ENCODE data around the gene ZNF385C.

The ZNF385C gene

GRCh38 chr17:42111265-42111636, 13.0 kb upstream of the ZNF385C start:
- no peak overlapping the region for H3K27ac ChIP-seq
- TF ChIP-seq ZFX (IDR thresholded peaks at IDR 0.05): no peak
- no peak for TF ChIP-seq CTCF (conservative IDR thresholded peaks at IDR 0.05)

DNA sequence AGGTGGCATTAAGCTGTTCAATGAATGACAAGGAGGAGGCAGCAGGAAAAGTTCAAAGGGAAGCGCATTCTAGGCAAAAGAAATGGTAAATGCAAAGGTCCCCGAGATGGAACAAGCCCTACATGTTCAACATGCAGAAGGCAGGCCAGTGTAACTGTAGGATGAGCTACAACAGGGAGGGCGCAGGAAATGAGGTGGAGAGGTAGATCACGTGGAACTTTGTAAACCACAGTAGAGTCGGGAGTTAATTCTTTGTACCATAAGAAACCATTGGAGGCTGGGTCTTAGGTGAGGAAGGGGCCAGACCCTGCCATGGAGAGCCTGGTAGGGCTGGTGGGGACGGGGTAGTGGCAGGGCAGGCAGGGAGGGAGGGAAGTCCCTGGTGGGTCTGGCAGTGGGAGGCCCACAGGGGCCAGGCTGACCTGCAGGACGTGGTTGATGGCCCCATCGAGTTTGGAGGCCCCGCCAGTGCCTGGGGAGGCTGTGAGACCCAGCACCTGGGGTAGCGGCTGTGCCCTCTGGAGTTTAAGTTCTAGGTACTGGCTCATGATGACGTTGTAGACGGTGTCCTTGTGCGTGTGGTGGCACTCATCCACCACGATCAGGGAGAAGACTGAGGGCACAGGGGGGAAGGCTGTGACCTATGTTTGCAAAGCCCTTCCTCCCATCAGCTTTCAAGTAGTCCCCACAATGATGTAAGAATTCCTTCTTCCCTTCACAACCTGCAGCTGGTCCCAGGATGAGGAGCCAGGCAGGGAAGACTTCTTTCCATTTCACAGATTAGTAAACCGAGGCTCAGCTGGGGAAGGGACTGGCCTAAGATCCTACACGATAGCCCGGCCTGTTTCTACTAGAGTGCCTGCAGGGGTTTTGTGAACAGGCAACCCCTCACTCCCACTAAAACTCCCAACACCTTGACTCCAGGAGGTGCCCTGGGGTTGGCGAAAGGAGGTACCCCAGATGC, 12.3 kb upstream of the ZNF385C start:
- H3K27ac ChIP-seq: no peak overlapping the region
- TF ChIP-seq ZFX (IDR thresholded peaks at IDR 0.05) (no peak), CTCF (conservative IDR thresholded peaks at IDR 0.05) (no peak)

GRCh38 chr17:42109086-42109485, 10.8 kb upstream of the ZNF385C start:
- no peak overlapping the region for H3K27ac ChIP-seq
- no peak for TF ChIP-seq ZFX (IDR thresholded peaks at IDR 0.05)
- no peak for TF ChIP-seq CTCF (conservative IDR thresholded peaks at IDR 0.05)

DNA sequence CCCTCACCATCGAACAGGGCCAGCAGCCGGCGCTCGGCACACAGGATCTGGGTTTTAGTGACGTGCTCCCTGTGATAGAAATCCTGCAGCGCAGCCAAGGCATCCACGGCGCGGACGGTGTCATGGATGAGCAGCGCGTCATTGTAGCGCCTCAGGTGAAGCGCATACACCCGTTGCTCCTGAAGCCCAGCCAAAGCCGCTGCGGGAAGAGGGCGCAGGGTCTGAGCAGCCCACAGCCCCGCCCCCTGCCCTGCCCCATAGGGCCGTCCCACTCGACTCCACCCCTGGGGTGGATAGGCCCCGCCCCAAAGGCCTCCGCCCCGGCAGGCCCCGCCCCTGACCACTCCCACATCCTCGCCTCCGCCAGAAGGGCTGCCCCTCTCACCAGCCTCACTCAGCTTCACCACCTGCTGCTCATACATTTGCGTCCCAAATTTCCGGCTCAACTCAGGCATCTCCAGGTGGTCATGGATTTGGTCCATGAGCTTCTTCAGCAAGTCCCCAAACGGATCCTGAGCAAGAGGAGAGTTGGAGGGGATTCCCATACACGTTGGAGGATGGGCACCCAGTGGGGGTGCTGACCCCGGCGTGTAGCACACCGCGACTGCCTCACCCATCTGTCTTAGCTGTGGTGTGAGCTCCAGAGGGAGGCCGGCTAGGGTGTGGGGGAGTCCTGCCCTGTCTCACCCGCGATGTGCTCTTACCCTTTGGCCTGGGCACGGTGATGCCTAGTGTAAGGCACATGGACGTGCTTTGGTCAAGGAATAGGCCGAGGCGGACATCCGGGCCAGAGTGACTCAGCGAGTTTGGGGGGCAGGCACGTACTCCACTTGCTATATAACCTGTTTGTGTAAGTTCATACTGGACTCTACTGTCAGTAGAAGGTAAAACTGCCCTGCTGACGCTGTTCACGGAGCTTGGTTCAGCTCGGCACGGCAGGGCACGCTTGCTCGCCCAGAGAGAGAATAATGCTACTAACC, 9.6 kb upstream of the ZNF385C start:
- TF ChIP-seq CTCF (conservative IDR thresholded peaks at IDR 0.05) (no peak), ZFX (IDR thresholded peaks at IDR 0.05) (no peak)
- H3K27ac ChIP-seq: no peak overlapping the region

- H3K27ac ChIP-seq: no peak overlapping the region
- no peak for TF ChIP-seq CTCF (conservative IDR thresholded peaks at IDR 0.05)
- TF ChIP-seq ZFX (IDR thresholded peaks at IDR 0.05): no peak
Observed at GRCh38 chr17:42107124-42107523, 8.9 kb upstream of the ZNF385C start.

- no peak overlapping the region for H3K27ac ChIP-seq
- no peak for TF ChIP-seq ZFX (IDR thresholded peaks at IDR 0.05)
- TF ChIP-seq CTCF (conservative IDR thresholded peaks at IDR 0.05): no peak
Observed at GRCh38 chr17:42106009-42106408, 7.7 kb upstream of the ZNF385C start.
